Breast epithelium (tissue), 3 donors: ENCODE measurements around the gene UBAC1.

Experiments used
- POLR2A ChIP-seq: fragments of 450-650 bp; IDR thresholded peaks from one replicate; pipeline ENCODE4 v1.6.1; 2016; ENCODE audit warnings: antibody characterized with exemption, mild to moderate bottlenecking, moderate library complexity
- TF ChIP-seq, protein P1 (sequence below), 3 donors: fragments of 450-650 bp; IDR thresholded peaks; one replicate each; pipeline ENCODE4 v1.5.1; 2016 to 2017; ENCODE audit warnings: antibody characterized with exemption in 3 of 3, mild to moderate bottlenecking in 3 of 3, moderate library complexity in 3 of 3

DNA sequence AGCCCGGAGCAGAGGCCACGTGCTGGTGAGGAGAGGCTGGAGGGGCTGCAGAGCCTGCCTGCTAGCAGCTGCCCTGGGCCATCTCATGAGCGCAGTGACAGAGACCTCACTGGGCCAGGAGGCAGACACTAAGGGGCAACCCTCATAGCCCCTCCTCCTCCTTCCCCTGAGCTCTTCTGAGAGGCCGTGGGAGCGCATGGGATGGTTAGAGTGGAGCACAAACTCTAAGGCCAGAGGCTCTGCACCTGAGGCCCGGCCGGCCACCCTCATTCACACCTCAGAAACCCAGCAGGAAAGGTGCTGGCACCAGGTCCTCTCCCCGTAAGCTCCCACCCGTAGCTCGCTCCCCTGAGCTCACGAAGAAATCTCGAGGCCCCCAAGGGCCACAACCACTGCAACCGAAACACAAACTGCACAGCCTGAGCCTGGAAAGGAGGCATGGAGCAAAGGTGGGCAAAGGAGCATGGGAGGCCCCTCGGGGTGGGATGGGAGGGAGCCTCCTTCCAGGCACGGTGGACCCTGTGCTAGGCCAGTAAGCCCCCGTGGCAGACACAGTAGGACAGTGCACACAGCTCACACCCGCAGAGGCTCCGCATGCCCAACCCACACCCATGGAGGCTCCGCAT, 71.5 kb downstream of the UBAC1 start:
- TF ChIP-seq, protein P1, sequence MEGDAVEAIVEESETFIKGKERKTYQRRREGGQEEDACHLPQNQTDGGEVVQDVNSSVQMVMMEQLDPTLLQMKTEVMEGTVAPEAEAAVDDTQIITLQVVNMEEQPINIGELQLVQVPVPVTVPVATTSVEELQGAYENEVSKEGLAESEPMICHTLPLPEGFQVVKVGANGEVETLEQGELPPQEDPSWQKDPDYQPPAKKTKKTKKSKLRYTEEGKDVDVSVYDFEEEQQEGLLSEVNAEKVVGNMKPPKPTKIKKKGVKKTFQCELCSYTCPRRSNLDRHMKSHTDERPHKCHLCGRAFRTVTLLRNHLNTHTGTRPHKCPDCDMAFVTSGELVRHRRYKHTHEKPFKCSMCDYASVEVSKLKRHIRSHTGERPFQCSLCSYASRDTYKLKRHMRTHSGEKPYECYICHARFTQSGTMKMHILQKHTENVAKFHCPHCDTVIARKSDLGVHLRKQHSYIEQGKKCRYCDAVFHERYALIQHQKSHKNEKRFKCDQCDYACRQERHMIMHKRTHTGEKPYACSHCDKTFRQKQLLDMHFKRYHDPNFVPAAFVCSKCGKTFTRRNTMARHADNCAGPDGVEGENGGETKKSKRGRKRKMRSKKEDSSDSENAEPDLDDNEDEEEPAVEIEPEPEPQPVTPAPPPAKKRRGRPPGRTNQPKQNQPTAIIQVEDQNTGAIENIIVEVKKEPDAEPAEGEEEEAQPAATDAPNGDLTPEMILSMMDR (IDR thresholded peaks at IDR 0.05): no peak
- no peak for TF ChIP-seq POLR2A
